IMR-90 (cell line): Measurements from ENCODE around the gene PRAMEF9. TPM values are rescaled to one million over a fixed set of nuclear protein-coding genes. Genes with fewer than 3 reads are reported as not detected.
"Not testable (repeated sequence)": the region's sequence is repeated elsewhere in the genome, so short reads cannot be mapped to it uniquely, and the experiment has no call there.

Experiments
- ATAC-seq: fragments of 200-7000 bp; cut with Tn5 transposase; 2 replicates; pipeline ENCODE4 v1.9.1; 2020; ENCODE audit warnings: low read depth, mild to moderate bottlenecking, moderate library complexity
- BruUV-seq: library from RNA; stranded (reverse); fragments of 400-500 nt; replicated peaks from 2 replicates; lab custom pipeline; 2021; lab: Mats Ljungman, UMichigan
- CTCF ChIA-PET: fragments of 300-600 bp; formaldehyde crosslinking; extraction: SDS; loops from one replicate; lab custom pipeline; 2021; ENCODE audit warnings: antibody characterized with exemption; lab: Yijun Ruan, JAX
- POLR2A ChIA-PET: fragments of 300-600 bp; sonication (Branson Sonifier 250); formaldehyde crosslinking; loops from one replicate; lab custom pipeline; 2022; ENCODE audit warnings: antibody characterized with exemption; ENCODE audit not compliant: unreplicated experiment; lab: Charles Lee
- DNase-seq: peaks from one replicate; pipeline ENCODE4 v3.0.0; 2013
- H2AFZ ChIP-seq: replicated peaks from 2 replicates; pipeline ENCODE3; 2013; ENCODE audit warnings: low read length, mild to moderate bottlenecking; ENCODE audit not compliant: poor library complexity
- H2AK5ac ChIP-seq: 2 replicates; pipeline ENCODE4 v1.6.1; 2013; ENCODE audit warnings: low read depth, low read length, inconsistent platforms
- H2AK9ac ChIP-seq: replicated peaks from 2 replicates; pipeline ENCODE3; 2013; ENCODE audit warnings: mild to moderate bottlenecking, low read depth, low read length, moderate library complexity; ENCODE audit not compliant: poor library complexity
- H2BK120ac ChIP-seq: 2 replicates; pipeline ENCODE4 v1.6.1; 2013; ENCODE audit warnings: low read depth, low read length, inconsistent platforms
- H2BK15ac ChIP-seq: 3 replicates; pipeline ENCODE4 v1.6.1; 2013; ENCODE audit warnings: low read depth, low read length, inconsistent platforms
- H2BK20ac ChIP-seq: 2 replicates; pipeline ENCODE4 v1.6.1; 2013; ENCODE audit warnings: low read depth, mild to moderate bottlenecking, inconsistent platforms, low read length, moderate library complexity
- H2BK5ac ChIP-seq: 2 replicates; pipeline ENCODE4 v1.6.1; 2013; ENCODE audit warnings: mild to moderate bottlenecking, low read depth, low read length, inconsistent platforms; ENCODE audit not compliant: poor library complexity, severe bottlenecking
- H3K14ac ChIP-seq: replicated peaks from 2 replicates; pipeline ENCODE4 v1.6.1; 2013; ENCODE audit warnings: low read depth, low read length, inconsistent platforms
- H3K18ac ChIP-seq: 2 replicates; pipeline ENCODE4 v1.6.1; 2013; ENCODE audit warnings: low read depth, low read length, control low read depth
- H3K23ac ChIP-seq: 2 replicates; pipeline ENCODE4 v1.6.1; 2013; ENCODE audit warnings: low read depth, low read length, inconsistent platforms
- H3K27ac ChIP-seq: 2 replicates; pipeline ENCODE4 v1.5.1; 2013; ENCODE audit warnings: mild to moderate bottlenecking, control low read depth, low read length; ENCODE audit not compliant: insufficient read depth
- H3K27me3 ChIP-seq: 2 replicates; pipeline ENCODE4 v1.6.1; 2013; ENCODE audit warnings: low read length; ENCODE audit not compliant: control insufficient read depth, insufficient read depth
- H3K36me3 ChIP-seq: 2 replicates; pipeline ENCODE4 v1.6.1; 2013; ENCODE audit warnings: low read length, mixed read lengths; ENCODE audit not compliant: control insufficient read depth, insufficient read depth
- H3K4ac ChIP-seq: 2 replicates; pipeline ENCODE4 v1.6.1; 2013; ENCODE audit warnings: low read depth, low read length, inconsistent platforms
- H3K4me1 ChIP-seq: 2 replicates; pipeline ENCODE4 v1.6.1; 2013; ENCODE audit warnings: low read length, mixed read lengths; ENCODE audit not compliant: control insufficient read depth, insufficient read depth
- H3K4me2 ChIP-seq: 2 replicates; pipeline ENCODE4 v1.6.1; 2013; ENCODE audit warnings: low read depth, mild to moderate bottlenecking, control low read depth, low read length, moderate library complexity
- H3K4me3 ChIP-seq: 2 replicates; pipeline ENCODE4 v1.5.1; 2013; ENCODE audit warnings: low read depth, mild to moderate bottlenecking, control low read depth, low read length, moderate library complexity; ENCODE audit not compliant: insufficient read depth
- H3K56ac ChIP-seq: 2 replicates; pipeline ENCODE4 v1.6.1; 2013; ENCODE audit warnings: low read length, inconsistent platforms; ENCODE audit not compliant: insufficient read depth; ENCODE audit errors: extremely low read depth
- H3K79me1 ChIP-seq, 2 experiments: 2 replicates each; pipeline ENCODE4 v1.6.1; 2013; ENCODE audit warnings: low read length in 2 of 2, inconsistent platforms in 1 of 2, low read depth in 1 of 2
- H3K9ac ChIP-seq: 2 replicates; pipeline ENCODE4 v1.6.1; 2013; ENCODE audit warnings: low read depth, low read length, control low read depth
- H3K9me1 ChIP-seq: 2 replicates; pipeline ENCODE4 v1.6.1; 2013; ENCODE audit warnings: low read length, inconsistent platforms; ENCODE audit not compliant: insufficient read depth
- H3K9me3 ChIP-seq: 2 replicates; pipeline ENCODE4 v1.6.1; 2013; ENCODE audit warnings: low read length; ENCODE audit not compliant: control insufficient read depth, insufficient read depth
- H4K20me1 ChIP-seq: 2 replicates; pipeline ENCODE4 v1.6.1; 2013; ENCODE audit warnings: low read length, inconsistent platforms; ENCODE audit not compliant: insufficient read depth
- H4K5ac ChIP-seq: 2 replicates; pipeline ENCODE4 v1.6.1; 2013; ENCODE audit warnings: mild to moderate bottlenecking, low read depth, low read length, control low read depth
- H4K8ac ChIP-seq, 2 experiments: 2 replicates each; pipeline ENCODE4 v1.6.1; 2013; ENCODE audit warnings: low read depth in 2 of 2, low read length in 2 of 2, control low read depth in 1 of 2, inconsistent platforms in 1 of 2
- H4K91ac ChIP-seq: 2 replicates; pipeline ENCODE4 v1.6.1; 2013; ENCODE audit warnings: low read depth, low read length, inconsistent platforms; ENCODE audit not compliant: insufficient read depth
- WGBS, 2 experiments: methylation state at CpG; one replicate each; pipeline versions ENCODE4 v1.1.5 to v1.1.7; 2013; ENCODE audit warnings: missing lambda C conversion rate in 2 of 2; ENCODE audit not compliant: insufficient read length in 1 of 2; ENCODE audit errors: extremely low coverage in 2 of 2; 5-methylcytosine and 5-hydroxymethylcytosine counted together
- dilution Hi-C: fragments of 300-500 bp; cut with HindIII; formaldehyde crosslinking; loops from one replicate; pipeline ENCODE4 v1.14.3; 2018; ENCODE audit warnings: low sequenced_read_pairs; ENCODE audit not compliant: unreplicated experiment
- in situ Hi-C: fragments of 300-500 bp; cut with MboI; formaldehyde crosslinking; loops from 3 replicates; pipeline ENCODE4 v1.14.3; 2019; ENCODE audit warnings: low sequenced_read_pairs, inconsistent platforms, mixed read lengths
- intact Hi-C: fragments of 100-400 bp; cut with micrococcal nuclease; formaldehyde crosslinking; loops from 2 replicates; pipeline ENCODE4 v1.10.0; 2022
- polyA plus RNA-seq, 3 experiments: library from polyadenylated mRNA; depleted of rRNA; stranded (reverse); fragments of >200 nt; gene quantifications; 2 replicates each; pipeline ENCODE4 v1.2.3, GENCODE V29; 2012; ENCODE audit warnings: low replicate concordance in 1 of 3
- total RNA-seq: library from RNA; depleted of rRNA; stranded (reverse); fragments of >200 nt; gene quantifications from 2 replicates; pipeline ENCODE4 v1.2.3, GENCODE V29; 2012

The PRAMEF9 gene
- total and polyA plus RNA-seq, 2 of the 4 experiments (the other 2 are of a cell fraction), result not detected

DNA sequence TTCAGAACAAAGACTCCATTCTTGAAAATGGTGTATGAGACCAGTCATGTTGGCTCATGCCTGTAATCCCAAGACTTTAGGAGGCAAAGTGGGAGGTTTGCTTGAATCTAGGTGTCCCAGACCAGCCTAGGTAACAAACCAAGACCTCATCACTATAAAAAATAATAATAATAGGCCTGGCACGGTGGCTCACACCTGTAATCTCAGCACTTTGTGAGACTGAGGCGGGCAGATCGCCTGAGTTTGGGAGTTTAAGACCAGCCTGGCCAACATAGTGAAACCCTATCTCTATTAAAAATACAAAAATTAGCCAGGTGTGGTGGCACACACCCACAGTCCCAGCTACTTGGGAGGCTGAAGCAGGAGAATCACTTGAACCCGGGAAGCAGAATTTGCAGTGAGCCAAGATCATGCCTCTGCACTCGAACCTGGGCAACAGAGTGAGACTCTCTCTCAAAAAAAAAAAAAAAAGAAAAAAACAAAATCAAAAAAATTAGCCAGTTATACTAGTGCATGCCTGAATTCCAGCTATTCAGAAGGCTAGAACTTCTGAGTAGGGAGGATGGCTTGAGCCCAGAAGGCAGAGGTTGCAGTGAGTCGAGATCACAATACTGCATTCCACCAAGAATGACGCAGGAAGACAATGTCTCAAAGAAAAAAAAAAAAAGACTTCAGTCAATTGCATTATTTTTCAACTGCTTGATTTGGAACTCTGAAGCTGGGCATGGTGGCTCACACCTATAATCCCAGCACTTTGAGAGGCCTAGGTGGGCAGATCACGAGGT, 55.8 kb downstream of the PRAMEF9 start:
- POLR2A ChIA-PET, dilution Hi-C loops, H3K27me3 ChIP-seq, H2AFZ ChIP-seq, H3K23ac ChIP-seq, H2BK15ac ChIP-seq, H2AK5ac ChIP-seq, H2BK5ac ChIP-seq, H3K79me1 ChIP-seq, H3K9me1 ChIP-seq, H3K56ac ChIP-seq, H3K4me3 ChIP-seq, H4K20me1 ChIP-seq, H3K9ac ChIP-seq, H2AK9ac ChIP-seq, H2BK120ac ChIP-seq, in situ Hi-C loops, H4K8ac ChIP-seq, H3K4me2 ChIP-seq, H3K36me3 ChIP-seq, intact Hi-C loops, H3K4ac ChIP-seq, CTCF ChIA-PET, H3K27ac ChIP-seq, H2BK20ac ChIP-seq, H3K4me1 ChIP-seq, DNase-seq, H3K18ac ChIP-seq, BruUV-seq, H3K14ac ChIP-seq, H4K5ac ChIP-seq, ATAC-seq, H4K91ac ChIP-seq: not testable (repeated sequence)
- WGBS, 2 experiments, result 28% methylated on average over 3 of the region's 8 CpGs; no CpG with 5 or more reads in 1 of the 2 experiments
- peaks cover 12% of the 10 kb centered on the region; the same call in 1 of the 2 replicates for H3K9me3 ChIP-seq
